AG04449 (cell line): ENCODE measurements around the gene NLGN3.

ENCODE experiments used
- CTCF ChIA-PET: fragments of 350-600 bp; formaldehyde crosslinking; extraction: SDS; loops from one replicate; lab custom pipeline; 2021; ENCODE audit warnings: antibody characterized with exemption; lab: Yijun Ruan, JAX
- POLR2A ChIA-PET: fragments of 400-600, 350-600 bp; formaldehyde crosslinking; extraction: SDS; loops from one replicate; lab custom pipeline; 2020; ENCODE audit warnings: antibody characterized with exemption, inconsistent platforms; lab: Yijun Ruan, JAX
- DNase-seq: peaks from one replicate; pipeline ENCODE4 v3.0.0-alpha.2; 2010; ENCODE audit warnings: low read depth, low spot score
- H3K4me3 ChIP-seq: 2 replicates; pipeline ENCODE4 v1.5.1; 2011; ENCODE audit warnings: low read depth, mild to moderate bottlenecking, control low read depth, low read length
- CTCF ChIP-seq: IDR thresholded peaks from one replicate; pipeline ENCODE4 v1.5.1; 2011; ENCODE audit warnings: mild to moderate bottlenecking, moderate library complexity, low read length, control low read depth, inconsistent platforms; ENCODE audit not compliant: insufficient read depth; ENCODE audit errors: missing control alignments

The NLGN3 gene

GRCh38 chrX:71216485-71216884 is 71.8 kb downstream of the NLGN3 start:
- TF ChIP-seq CTCF = no peak
- ChIA-PET CTCF (no interaction called here), POLR2A (no interaction called here)
- no peak for DNase-seq
- H3K4me3 ChIP-seq = no peak overlapping the region

GRCh38 chrX:71217298-71217697 is 72.7 kb downstream of the NLGN3 start:
- POLR2A ChIA-PET = no interaction called here
- TF ChIP-seq CTCF = no peak
- no peak overlapping the region for H3K4me3 ChIP-seq
- no peak for DNase-seq
- CTCF ChIA-PET = no interaction called here
